HG03469 (cell line): ENCODE data around the gene SLC13A4.

Source experiments
- ATAC-seq: cut with Tn5 transposase; IDR thresholded peaks from one replicate; pipeline ENCODE4 v1.9.1; 2021; ENCODE audit warnings: mild to moderate bottlenecking, moderate library complexity, moderate number of reproducible peaks; ENCODE audit not compliant: unreplicated experiment

SLC13A4 gene

DNA sequence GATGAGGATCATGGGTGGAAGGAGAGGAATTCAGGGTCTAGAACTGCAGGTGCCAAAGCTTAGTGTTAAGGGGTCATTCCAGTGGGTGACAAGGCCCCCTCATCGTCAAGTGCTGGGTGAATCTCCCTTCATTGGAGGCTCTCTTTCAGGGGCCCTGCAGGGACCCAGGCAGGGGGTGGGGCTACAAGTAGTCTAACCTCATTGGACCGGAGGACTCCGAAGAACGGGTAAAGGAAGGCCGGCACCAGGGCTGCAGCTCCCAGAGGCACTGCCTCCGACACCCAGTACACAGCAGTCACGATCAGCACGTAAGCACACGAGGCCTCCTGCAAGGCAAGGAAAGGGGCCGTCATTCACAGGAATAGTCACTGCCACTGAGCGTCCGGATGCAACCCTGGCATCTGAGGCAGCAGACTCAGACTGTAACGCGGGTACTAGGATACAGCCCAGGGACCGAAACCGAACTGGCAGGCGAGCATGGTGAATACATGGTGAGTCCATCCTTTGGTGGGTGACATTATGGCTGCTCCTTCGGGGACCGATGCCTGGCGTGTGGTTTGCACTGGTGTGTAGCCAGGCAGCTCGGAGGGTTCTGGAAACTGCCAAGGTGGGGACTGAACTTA lies 6.7 kb downstream of the SLC13A4 start:
- ATAC-seq, result no peak

DNA sequence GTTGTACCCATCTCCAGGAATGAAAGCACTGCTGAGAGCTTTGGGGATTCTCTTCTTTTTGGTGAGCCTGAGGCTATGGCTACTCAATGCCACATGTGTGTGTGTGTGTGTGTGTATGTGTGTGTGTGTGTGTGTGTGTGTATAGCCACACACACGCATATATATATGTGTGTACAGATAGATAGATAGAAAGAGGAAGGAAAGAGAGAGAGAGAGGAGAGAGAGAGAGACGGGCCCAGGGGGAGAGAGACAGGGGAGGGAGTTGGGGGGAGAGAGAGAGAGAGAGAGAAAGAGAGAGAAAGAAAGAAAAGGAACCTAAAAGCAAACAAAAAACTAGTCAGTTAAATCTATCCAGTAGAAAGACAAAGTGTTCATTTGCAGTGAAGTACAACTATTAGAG lies 8.3 kb downstream of the SLC13A4 start:
- ATAC-seq, result no peak

DNA sequence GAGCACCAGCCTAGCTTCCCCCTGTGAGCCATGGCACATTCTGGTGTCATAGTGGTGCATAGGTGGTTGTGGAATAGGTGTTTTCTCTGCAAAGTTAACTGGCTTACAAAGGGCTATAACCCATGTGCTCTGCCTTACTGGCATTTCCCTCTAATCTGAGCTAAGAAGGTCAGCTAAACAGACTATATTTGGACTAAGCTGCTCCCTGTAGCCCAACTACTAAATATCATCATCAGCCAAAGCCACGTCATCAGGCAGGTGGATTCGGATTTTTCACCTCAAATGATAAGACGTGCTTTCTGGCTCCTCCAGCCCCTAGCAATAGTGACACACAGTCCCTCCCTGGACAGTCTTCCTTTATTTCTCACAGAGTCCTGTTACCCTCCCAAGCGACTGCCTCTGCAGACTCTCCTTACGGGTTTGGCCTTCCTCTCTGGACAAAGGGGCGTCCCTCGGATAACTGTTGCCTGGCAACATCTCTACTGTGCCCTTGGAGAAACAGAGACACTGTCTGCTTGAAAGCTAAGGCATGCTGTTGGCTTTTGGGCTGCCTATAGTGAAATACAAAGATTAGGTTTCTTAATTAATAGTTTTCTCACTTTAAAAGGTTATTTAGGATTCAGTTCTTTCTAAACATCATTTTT lies 9.1 kb downstream of the SLC13A4 start:
- ATAC-seq, result no peak

DNA sequence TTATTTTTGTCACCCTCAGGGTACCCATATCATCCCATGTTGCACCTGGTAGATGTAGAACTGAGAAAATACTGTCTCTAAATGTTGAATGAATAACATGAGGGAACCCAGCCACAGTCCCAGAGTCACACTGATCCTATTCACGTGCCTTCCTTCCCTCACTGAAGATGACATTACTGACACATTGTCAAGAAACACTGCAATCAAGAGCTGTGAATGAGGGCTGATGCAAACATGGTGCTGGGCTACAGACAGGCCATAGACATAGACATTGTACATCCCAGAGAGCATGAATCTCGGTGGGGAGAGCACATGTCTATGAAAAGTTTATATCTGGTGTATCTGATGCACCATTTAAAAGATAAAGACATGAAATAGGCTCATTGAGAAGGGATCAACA lies 9.8 kb downstream of the SLC13A4 start:
- no peak for ATAC-seq

DNA sequence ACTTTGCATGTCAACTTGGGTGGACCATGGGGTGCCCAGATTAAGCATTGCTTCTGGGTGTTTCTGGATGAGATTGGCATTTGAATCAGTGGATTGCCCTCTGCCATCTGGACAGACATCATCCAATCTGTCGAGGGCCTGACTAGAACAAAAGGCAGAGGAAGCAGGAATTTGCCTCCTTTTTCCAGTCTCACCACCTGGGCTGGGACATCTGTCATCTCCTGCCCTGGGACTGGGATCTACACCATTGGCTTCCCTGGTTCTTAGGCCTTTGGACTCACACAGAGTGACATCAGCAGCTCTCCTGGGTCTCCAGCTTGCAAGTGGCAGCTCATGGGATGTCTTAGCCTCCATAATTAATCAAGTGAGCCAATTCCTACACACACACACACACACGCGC lies 10.3 kb downstream of the SLC13A4 start:
- no peak for ATAC-seq

DNA sequence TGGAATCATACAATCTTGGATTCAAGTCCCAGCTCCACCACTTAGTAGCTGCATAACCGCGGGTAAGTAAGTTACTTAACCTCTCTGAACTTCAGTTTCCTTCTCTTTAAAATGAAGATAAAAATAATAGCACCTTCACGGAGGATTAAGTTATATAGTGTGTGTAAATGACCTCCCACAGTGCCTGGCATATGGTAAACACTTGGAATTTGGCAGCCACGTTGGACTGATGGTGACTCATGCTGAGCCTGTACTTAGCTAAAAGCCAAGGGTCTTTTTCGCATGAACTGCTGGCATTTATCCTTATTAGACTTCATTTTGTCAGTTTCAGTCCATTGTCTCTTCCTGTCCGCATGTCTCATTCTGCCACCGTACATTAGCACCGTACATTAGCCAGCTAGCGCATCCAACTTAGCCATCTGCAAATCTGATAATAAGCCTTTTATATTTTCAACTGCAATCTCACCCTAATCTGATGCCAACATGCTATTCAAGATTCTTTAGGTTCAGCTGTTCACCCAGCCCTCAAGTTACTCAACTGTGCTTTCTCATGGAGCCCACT lies 11.2 kb downstream of the SLC13A4 start:
- no peak for ATAC-seq

DNA sequence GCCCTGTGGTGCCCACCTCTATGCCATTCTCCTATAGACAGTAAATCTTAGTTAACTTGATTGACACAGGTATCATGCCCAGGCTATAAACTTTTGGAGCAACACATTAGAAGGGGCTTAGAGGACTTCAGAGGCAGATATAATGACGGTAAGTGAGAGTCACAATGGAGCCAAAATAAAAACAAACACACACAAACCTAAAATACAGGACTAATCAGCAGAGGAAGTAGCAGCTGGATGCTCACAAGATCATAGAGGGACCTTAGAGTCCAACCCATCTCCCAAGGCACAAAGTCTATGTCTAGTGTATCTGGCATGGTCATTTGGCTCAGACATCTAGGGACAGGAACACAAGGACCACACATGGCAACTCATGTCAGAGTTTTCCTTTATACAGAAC lies 12.3 kb downstream of the SLC13A4 start:
- ATAC-seq, result no peak

DNA sequence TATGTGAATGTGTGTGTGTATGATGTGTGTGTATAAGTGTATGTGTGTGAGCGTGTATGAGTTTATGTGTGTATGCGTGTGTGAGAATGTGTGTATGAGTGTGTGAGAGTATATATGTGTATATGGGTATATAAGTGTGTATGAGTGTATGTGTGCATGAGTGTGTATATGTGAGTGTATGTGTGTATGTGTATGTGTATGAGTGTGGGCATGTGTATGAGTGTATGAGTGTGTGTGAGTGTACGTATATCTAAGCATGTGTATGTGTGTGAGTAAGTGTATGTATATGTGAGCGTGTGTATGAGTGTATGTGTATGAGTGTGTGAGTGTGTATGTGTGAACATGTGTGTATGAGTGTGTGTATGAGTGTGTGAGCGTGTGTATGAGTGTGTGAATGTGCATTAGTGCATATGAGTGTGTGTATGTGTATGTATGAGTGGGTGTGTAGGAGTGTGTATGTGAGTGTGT lies 12.9 kb downstream of the SLC13A4 start:
- ATAC-seq, result no peak

DNA sequence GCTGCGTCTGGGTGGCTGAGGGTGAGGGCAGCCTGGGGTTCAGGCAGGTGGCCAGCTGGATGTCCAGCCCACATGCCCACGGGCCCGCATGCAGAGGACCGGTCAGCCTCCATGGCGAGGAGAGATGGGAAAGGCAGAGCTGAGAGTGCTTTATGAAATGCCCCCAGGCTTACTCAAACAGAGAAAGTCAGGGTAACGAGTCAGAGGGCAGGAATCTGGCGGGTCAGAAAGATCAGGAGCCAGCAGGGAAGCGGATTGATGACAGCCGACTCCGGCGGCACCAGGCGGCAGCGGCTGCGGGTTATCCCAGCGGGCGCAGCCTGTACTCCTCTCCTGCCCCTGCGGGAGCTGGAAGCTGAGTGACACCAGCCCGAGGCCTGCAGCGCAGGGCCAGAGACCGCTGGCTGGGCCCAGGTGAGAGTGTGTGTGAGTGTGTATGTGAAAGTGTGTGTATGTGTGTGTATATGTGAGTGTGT lies 13.4 kb downstream of the SLC13A4 start:
- ATAC-seq, result no peak

DNA sequence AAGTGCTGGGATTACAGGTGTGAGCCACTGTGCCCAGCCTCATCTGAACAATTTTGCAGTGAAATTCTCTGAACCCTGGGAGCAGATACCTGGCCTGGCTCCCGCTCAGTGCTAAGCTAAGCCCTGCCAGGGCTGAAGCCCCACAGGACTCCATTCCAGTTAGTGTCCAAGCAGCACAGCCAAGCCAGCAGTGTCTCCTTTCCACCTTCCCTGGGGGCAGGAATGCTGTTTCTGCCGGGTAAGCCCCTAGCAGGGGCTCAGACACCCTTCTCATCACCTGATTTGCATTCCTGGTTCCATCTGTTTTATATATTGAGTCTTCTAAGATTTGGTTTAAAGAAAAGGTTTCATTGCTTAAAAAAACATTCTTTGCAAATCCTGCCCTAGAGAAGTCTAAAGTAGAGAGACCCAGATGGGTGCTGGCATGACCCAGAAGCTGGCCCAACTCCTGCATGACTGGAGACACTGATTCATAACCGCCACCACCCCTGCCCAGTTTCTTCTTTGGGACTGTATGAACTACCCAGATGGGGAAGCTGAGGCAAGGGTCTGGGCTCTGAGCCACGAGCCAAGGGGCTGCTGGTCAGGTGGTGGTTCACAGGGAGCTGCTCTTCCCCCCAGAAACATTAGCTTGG lies 14.0 kb downstream of the SLC13A4 start:
- no peak for ATAC-seq

DNA sequence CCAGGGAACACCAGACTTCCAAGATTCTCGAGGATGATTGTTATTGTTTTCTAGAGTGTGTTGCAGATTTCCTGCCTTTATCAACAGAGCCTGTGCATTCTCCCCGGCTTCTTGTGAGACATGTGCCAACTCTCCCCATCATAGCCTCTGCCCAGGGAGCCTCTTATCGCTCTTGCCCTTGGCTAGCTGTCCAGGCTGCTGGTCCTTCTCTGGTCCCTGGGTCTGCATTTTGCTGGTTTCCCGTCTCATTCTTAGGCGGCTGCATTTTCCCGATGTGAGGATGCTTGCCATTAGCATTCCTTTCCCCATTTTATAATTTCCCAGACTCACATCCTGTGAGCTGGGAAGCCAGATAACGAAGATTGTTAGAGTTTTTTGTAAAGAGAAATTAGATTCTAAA lies 15.2 kb downstream of the SLC13A4 start:
- no peak for ATAC-seq

DNA sequence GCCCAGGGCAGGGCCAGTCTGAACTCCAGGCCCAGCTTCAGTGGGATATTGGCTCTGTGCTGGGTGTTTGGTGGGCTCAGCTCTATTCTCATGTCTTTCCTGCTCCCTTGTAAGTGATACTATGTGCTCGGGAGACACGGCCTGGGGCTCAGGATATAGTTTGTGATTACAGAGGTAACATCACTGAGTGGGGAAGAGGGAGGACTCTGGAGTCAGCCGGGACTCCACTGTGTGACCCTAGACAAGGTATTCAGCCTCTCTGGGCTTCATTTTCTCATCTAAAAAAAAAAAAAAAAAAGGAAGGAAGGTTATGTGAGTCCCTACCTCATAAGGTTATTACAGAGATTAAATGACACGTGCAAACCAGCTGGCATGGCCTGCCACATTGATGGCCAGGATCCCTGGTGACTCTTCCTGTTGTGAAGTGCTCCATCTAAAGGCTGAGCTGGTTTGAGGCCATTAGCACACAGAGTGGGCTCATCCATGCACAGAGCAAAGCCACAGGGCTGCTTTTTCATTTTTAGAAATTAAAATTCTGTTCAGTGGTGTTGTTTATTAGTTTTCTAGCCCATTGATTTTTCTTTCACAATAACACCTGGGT lies 15.7 kb downstream of the SLC13A4 start:
- no peak for ATAC-seq

DNA sequence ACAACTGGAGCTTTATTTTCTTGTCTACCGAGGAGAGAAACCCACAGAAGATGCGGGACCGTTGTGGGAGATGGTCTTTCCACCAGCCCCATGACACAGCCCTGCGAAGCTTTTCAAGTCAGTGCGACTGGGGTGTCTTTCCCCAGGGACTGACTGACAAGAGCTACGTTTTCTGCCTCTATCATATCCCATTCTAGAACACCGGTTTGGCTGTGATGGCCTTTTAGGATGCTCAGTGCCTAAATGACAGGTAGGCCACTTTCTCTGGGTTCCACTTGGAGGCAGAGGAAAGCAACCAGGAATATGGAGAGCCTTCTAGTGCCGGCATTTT lies 16.9 kb downstream of the SLC13A4 start:
- no peak for ATAC-seq

DNA sequence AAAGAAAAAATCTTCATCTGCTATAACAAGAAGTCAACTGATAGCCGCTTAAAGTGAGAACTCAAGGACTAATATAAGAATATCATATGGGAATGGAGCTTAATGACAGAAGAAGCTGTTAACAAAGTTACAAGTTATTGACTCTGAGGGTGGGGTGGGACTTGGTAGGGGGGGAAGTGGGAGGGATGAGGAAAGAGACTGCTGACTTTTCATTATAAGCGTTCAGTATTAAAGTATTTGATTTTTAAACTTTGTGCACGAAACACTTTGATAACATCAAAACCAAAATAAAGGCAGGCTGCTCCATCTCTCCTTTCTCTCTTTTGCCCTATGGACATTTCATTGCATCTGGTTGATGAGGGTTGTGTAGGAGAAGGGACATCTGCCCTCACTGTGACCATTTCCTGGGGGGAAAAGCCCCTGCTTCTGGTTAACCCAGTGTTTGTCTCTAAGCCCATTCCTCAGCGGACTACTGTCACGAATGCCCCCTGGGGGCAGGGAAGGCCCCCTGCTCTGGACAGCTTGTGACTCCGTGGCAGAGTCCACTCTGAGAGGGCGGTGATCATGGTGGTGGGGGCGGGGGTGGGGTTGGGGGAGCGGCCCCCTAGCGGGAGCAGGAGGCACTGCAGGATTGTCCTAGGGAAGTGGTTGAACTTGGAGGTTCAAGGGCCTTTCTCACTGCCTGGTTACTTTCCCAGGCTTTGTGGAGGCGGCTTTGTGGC lies 17.4 kb downstream of the SLC13A4 start:
- ATAC-seq, result no peak

DNA sequence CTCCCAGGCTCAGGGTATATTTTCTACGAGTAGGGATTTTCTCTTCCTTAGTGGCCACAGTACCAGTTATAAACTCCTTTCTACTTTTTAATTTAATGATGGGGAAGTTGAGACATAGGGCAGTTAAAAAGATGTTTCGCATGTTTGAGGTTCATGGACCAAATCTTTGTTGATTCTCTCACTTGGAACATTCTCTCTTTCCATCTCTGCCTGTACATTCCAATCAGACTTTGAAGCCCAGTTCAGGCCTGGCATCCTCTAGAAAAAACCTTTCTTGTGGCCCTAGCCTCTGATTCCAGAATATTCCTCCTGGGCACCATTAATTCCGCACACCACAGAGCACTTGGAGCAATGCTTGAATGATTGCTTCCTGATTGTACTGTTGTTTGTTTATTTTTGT lies 18.5 kb downstream of the SLC13A4 start:
- ATAC-seq, result no peak

DNA sequence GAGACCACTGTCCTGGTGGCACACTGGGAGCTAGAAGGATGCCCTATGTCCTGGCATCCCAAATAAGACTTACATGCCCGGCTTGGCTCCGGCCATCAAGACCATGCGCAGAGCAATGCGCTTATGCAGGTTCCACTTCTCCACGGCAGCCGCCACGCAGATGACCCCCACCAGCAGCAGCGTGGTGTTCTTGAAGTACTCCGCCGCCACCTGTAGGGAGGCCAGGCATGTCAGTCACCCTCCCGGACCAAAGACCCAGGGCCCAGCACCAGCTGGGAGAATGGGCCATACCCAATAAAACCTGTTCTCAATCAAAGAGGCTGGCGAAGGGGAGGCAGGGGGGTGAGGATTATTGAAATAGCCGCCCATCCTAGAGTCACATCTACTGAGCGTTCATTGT lies 19.9 kb downstream of the SLC13A4 start:
- no peak for ATAC-seq

DNA sequence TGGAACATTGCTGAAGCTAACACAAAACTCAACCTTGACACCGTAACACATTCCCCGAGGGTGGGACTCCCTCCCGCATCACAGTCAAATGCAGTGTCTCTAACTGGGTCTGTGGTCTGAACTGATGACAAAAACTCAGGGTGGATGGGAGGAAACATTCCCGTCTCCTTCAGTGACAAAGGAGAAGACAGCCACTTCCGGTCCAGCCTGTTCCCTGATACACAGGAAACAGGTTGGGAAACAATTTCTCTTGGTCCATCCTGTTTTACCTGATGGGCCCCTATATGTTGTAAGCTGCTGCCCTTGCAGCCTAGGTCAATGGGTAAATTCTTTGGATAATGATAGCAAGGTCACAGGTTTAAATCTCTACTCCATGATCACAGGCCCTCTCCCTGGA lies 20.4 kb downstream of the SLC13A4 start:
- no peak for ATAC-seq

DNA sequence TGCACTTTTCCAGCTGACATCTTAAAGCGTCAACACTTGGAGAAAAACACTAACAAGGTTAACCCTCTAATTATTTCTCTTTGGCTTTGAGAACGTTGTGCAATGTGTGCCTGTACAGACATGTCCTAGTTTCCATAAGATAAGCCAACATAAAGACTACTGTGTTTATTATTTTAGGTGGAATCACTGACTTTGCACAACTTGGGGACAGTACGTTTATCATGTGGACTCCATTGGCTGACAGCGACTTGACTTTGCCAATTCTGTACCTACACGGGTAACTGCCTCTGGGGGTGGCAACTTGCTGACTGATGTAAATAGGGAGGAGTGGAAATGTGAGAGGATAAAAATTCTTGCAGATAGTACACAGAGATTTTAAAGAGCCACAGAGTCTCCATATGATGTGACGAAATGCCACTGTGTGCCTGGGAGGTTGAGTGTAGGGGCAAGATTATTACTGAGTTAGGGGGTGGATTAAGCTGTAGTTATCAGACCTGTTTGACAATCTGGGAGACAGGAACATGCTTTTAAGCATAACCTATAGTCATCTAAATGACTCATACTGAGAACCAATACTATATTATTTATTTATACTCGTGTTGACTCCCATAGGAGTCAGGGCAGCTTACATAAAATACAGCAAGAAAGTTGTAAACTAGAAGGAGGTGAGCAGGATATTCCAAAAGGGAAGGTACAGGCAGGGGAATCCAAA lies 21.0 kb downstream of the SLC13A4 start:
- no peak for ATAC-seq

DNA sequence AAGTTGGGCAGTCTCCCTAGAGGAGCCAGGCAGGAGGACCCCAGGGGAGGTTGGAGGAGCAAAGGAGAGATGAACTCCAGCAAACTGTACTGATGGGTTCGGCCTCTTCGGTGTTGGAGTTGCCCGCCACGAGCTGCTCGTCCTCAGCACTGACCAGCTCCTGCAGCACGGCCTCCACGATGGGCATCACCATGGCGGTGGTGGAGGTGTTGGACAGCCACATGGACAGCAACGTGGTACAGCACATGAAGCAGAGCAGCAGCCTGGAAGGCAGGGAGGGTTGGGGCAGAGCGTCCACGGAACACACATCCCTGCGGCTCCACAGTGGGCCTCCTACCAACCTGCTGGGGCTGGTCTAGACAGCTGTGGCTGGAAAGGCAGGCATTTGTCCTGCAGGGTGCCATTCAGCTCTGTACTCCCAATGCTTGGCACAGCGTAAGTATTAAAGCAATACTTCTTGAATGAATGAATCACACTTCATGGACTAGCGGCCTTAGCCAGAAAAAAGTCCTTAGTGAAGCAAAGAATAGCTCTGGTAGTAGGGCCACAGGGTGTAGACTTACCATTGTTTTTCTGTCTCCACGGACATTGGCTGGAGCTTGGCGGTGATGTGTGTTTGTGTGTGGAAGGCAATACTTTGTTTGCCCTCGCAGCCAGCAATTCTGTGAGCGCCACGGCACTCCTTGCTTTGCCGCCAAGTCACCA lies 21.8 kb downstream of the SLC13A4 start:
- ATAC-seq, result no peak

DNA sequence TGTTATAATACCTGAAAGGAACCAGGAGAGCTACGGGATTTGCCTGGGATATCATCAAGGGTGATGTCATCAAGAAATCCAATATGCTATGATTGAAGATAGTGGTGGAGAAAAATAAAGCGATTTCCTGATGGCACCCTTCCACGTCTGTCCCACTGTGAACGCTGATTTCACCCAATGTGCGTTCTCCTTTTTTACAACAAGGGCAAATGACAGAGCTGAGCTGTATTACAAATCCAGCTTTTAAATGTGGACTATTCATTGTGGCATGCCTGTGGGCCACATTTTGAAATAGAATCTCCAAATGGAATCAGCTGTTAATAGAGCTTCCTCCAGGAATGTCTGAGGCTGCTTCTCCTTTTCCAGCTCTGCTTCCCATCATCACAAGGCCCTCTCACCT lies 23.3 kb downstream of the SLC13A4 start:
- no peak for ATAC-seq
